GM15510 (cell line): ENCODE measurements around the gene SCP2.

Experiments
- POLR2A ChIP-seq: IDR thresholded peaks from 3 replicates; pipeline ENCODE4 v1.6.1; 2011; ENCODE audit warnings: borderline replicate concordance; ENCODE audit not compliant: insufficient read length; ENCODE audit errors: extremely low read depth

The SCP2 gene

GRCh38 chr1:53038566-53038965 is 111.5 kb downstream of the SCP2 start:
- TF ChIP-seq POLR2A: no peak

DNA sequence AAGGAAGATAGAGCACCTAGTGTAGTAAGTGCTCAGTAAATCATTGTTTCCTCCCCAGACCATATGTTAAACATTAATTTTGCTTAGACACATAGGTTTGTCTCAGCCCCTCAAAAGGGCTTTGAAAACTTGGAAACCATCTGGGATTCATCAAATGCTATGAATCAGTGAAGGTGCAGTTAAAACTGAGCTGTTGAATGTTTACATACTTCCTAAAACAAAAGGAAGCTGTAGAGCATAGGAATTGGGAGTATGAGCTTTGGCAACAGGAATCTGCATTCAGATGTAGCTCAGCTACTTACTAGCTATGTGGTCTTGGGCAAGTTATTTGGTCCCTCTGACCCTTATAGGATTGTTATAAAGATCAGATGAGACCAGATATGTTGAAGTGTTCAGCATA is 116.2 kb downstream of the SCP2 start:
- no peak for TF ChIP-seq POLR2A

GRCh38 chr1:53044926-53045325 is 117.8 kb downstream of the SCP2 start:
- TF ChIP-seq POLR2A: no peak

- TF ChIP-seq POLR2A: no peak
Observed at GRCh38 chr1:53046930-53047329, 119.9 kb downstream of the SCP2 start.

- TF ChIP-seq POLR2A: no peak
Observed at GRCh38 chr1:53047737-53048736, 121.0 kb downstream of the SCP2 start.

DNA sequence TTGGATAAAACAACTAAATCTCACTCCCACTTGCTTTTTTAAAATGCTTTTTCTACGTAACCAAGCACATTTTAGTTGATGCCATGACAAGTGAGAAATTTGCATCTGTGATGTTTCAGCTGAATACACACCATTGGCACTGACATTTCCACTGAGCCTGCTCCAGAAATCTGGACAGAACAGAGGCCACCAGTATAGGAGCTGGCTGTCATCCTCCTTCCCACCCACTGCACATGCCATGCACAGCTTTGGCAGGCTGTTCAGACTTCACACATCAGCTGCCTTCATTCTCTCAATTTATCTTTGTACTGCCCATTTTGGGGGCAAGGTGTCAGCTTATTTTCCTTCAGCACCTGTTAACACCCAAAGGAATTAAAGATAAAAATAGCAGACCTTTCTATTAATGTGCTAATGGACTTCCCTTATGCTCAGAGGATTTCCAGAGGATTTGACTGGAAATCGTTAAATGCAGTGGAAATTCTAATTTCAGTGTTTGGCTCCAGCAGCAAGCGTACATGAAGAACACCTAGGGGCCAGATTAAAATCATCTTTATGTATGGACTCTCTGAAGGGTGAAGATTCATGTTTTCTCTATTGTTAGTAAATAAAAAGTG is 122.0 kb downstream of the SCP2 start:
- no peak for TF ChIP-seq POLR2A

- TF ChIP-seq POLR2A: no peak
Observed at GRCh38 chr1:53049574-53049967, 122.5 kb downstream of the SCP2 start.

- no peak for TF ChIP-seq POLR2A
Observed at GRCh38 chr1:53050310-53050709, 123.2 kb downstream of the SCP2 start.

DNA sequence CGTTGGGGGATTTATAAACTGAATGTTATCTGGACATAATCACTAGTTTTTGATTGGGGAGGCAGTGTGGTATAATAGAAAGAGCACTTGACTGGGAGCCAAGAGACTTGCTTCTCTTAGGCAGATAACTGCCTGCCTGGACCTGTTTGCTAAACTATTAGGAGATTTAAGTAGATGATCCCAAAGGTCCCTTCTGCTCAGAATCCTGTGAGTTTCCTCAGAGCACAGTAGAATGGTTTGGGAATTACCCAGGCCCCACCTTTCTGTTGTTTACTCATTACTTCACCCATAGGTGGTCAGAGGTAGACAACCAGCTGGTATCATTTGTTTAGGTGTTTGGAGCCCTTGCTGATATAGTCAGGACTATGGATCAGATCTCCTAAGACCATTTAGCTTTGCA is 124.6 kb downstream of the SCP2 start:
- TF ChIP-seq POLR2A: no peak

DNA sequence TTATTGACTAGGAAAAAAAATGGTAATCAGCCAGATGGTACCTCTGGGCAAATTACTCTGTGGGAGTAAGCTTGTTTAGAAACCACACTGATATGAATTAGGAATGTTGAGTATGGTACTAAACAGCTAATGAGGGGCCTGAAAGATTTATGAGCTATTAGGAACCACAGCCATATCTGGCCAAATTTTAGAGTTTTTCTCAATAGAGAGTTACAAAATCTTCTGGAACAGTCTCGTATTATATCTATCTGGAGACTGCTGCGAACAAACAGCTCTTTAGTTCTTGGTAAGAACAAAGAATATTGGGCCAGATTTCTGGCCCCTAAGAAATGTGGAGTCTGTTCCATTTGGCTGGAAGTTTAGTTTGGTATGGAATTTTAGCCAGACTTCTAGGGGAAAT is 130.1 kb downstream of the SCP2 start:
- no peak for TF ChIP-seq POLR2A

GRCh38 chr1:53060579-53060978 is 133.5 kb downstream of the SCP2 start:
- no peak for TF ChIP-seq POLR2A

DNA sequence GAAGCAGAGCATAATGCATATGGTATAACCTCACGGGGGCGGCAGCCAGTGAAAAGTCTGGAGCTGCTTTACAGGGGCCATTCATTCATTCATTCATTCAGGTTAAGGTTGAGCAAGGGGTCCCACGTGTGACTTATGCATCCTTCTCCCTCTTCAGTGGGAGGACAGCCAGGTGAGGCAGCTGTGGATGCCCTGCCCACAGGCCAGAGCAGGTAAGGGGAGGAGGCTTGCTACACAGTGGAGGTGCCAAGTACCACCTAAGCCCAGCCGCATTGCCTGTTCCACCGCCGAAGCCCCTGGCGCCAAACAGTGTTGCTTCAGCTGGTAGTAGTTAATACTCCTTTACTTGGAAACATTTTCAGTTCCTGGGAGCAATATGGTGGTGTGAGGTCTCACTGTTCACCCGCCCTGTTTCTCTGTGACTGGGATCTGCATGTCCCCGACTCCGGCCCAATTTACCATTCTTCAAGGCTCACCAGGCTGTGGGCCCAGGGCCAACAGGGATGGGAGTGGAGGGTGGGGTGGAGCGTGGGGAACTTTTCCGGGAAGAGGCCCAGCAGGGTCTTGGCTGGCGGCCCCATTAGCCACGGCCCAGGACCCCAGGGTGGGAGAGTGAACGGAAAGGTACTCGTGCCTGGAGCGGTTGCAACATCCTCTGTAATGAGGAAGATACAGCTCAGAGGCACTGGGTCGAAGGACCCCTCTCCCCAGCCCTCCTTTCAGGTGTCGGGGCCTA is 134.2 kb downstream of the SCP2 start:
- no peak for TF ChIP-seq POLR2A

DNA sequence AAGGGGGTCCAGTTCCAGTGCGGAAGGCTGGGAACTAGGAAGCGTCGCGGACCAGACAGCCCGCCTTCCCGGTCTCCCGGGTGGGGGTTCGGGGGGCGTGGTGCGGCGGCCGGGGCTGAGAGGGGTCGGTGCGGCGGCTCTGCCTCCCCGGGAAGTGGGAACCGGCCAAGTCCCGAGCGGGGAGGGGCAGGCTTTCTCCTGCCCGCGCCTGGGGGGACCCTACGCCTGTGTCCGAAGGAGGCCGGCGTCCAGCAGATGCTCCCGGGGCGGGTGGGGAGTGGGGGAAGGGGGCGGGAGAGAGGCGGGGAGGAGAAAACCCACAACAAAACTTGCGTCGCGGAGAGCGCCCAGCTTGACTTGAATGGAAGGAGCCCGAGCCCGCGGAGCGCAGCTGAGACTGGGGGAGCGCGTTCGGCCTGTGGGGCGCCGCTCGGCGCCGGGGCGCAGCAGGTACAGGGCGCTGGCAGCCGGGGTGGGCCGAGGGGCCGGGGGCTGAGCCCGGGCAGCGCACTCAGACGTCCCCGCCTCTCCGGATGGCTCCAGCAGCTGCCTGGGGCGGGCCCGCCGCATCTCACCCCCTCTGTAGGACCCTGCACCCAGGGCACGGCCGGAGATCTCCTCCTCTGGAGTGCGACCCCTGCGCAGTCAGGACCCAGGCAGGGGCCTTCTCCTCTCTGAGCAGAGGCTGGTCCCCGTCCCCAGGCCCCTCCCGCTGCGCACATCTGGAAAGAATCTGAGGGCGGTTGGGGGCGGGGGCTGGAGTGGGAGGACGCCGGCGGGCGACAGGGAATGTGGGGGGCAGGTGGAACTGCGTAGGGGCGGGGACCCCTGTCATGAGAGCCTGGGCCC is 135.0 kb downstream of the SCP2 start, which contains the start of gene PODN:
PODN (plus strand) TSS at position 355 of the 849 bp plus-strand sequence. CDS start 7,643 bp downstream, outside the sequence.
- TF ChIP-seq POLR2A: no peak
